Left lung (tissue), 10 donors: ENCODE results near the gene CPA3. TPM values are rescaled to one million over a fixed set of nuclear protein-coding genes. Genes with fewer than 3 reads are reported as not detected.

Source experiments
- ATAC-seq: fragments of 200-7000 bp; cut with Tn5 transposase; one replicate; pipeline ENCODE4 v1.9.1; 2020; ENCODE audit warnings: moderate library complexity
- DNase-seq, 4 donors: peaks; one replicate each; pipeline ENCODE4 v3.0.0-alpha.2; 2013 to 2020
- H3K27ac ChIP-seq, 2 donors: fragments of 200-600 bp; sonication (generic) in 1 of 2; one replicate each; pipeline versions ENCODE4 v1.5.0 to v1.8.0; 2020 to 2021
- H3K27me3 ChIP-seq, 2 donors: fragments of 200-600 bp; sonication (generic) in 1 of 2; one replicate each; pipeline versions ENCODE4 v1.5.0 to v1.8.0; 2020 to 2021
- H3K36me3 ChIP-seq, 2 donors: fragments of 200-600 bp; sonication (generic) in 1 of 2; one replicate each; pipeline versions ENCODE4 v1.5.0 to v1.8.0; 2020 to 2021
- H3K4me1 ChIP-seq, 2 donors: fragments of 200-600 bp; one replicate each; pipeline ENCODE4 v1.8.0; 2021
- H3K4me3 ChIP-seq, 2 donors: fragments of 200-600 bp; sonication (generic) in 1 of 2; one replicate each; pipeline versions ENCODE4 v1.5.0 to v1.8.0; 2020 to 2021; ENCODE audit warnings: mild to moderate bottlenecking in 1 of 2
- H3K9me3 ChIP-seq, 2 donors: fragments of 200-600 bp; sonication (generic) in 1 of 2; one replicate each; pipeline versions ENCODE4 v1.5.0 to v1.8.0; 2020 to 2021
- CTCF ChIP-seq, 2 donors: fragments of 200-600 bp; sonication (generic) in 1 of 2; IDR thresholded peaks; one replicate each; pipeline versions ENCODE4 v1.5.0 to v1.8.0; 2021; ENCODE audit warnings: antibody characterized with exemption in 2 of 2
- intact Hi-C, 2 donors: fragments of 100-400 bp; cut with DNase I; formaldehyde crosslinking; loops; one replicate each; pipeline versions ENCODE4 v1.11.2 to v1.14.2; 2022
- polyA plus RNA-seq, 6 donors: library from polyadenylated mRNA; unstranded; fragments of 120-200 nt; gene quantifications; one replicate each; pipeline ENCODE4 v1.2.1, GENCODE V29; 2013; ENCODE audit not compliant: insufficient read length in 6 of 6
- total RNA-seq, 2 donors: library from RNA; stranded (reverse); fragmentation: NEBNext Ultra II Directional; extraction: Animal tissue kit (Norgen Biotek cat#: 25700); gene quantifications; one replicate each; pipeline ENCODE4 v1.2.1, GENCODE V29; 2021
- donor health status: DM: no; HTN: yes; CAD: no.
- donor health status: DM: no; HTN: no; CAD: no.

Gene CPA3
- total and polyA plus RNA-seq, 8 donors: 0.24 to 15.2 (median 0.40) TPM

- no peak for ATAC-seq
- H3K27me3 ChIP-seq: no peaks in the 10 kb centered on the region
- H3K9me3 ChIP-seq: no peaks in the 10 kb centered on the region
- DNase-seq: no peak
- no peak overlapping the region for H3K4me3 ChIP-seq
- no peak overlapping the region for H3K27ac ChIP-seq
- intact Hi-C loops: no loop called here
- H3K4me1 ChIP-seq: no peaks in the 10 kb centered on the region
- no peak for TF ChIP-seq CTCF (IDR thresholded peaks at IDR 0.05)
- H3K36me3 ChIP-seq: no peaks in the 10 kb centered on the region
Observed at GRCh38 chr3:148906667-148907066, 41.6 kb downstream of the CPA3 start.

GRCh38 chr3:148911173-148911572 is 46.1 kb downstream of the CPA3 start:
- no peak for DNase-seq
- no peaks in the 10 kb centered on the region for H3K27me3 ChIP-seq
- TF ChIP-seq CTCF (IDR thresholded peaks at IDR 0.05): no peak

GRCh38 chr3:148911592-148911991 is 46.5 kb downstream of the CPA3 start:
- Histone ChIP-seq H3K4me1 (no peaks in the 10 kb centered on the region), H3K36me3 (no peaks in the 10 kb centered on the region), H3K9me3 (no peaks in the 10 kb centered on the region), H3K27me3 (no peaks in the 10 kb centered on the region), H3K4me3 (no peak overlapping the region), H3K27ac (no peak overlapping the region)
- no peak for TF ChIP-seq CTCF (IDR thresholded peaks at IDR 0.05)
- DNase-seq (no peak), ATAC-seq (no peak)
- intact Hi-C loops: no loop called here

More at GRCh38 chr3:148911173-148911572, 46.1 kb downstream of the CPA3 start:
- Histone ChIP-seq H3K36me3 (no peaks in the 10 kb centered on the region), H3K4me1 (no peaks in the 10 kb centered on the region), H3K4me3 (no peak overlapping the region), H3K27ac (no peak overlapping the region), H3K9me3 (no peaks in the 10 kb centered on the region)
- intact Hi-C loops: no loop called here
- no peak for ATAC-seq

- Histone ChIP-seq H3K27ac (no peak overlapping the region), H3K4me1 (no peaks in the 10 kb centered on the region), H3K9me3 (no peaks in the 10 kb centered on the region), H3K4me3 (no peak overlapping the region), H3K36me3 (no peaks in the 10 kb centered on the region), H3K27me3 (no peaks in the 10 kb centered on the region)
- DNase-seq: no peak
- no peak for TF ChIP-seq CTCF (IDR thresholded peaks at IDR 0.05)
- intact Hi-C loops: no loop called here
- ATAC-seq: no peak
Observed at GRCh38 chr3:148914936-148915690, 50.0 kb downstream of the CPA3 start.

- intact Hi-C loops: no loop called here
- Histone ChIP-seq H3K27me3 (no peaks in the 10 kb centered on the region), H3K4me1 (no peaks in the 10 kb centered on the region), H3K4me3 (no peak overlapping the region), H3K36me3 (no peaks in the 10 kb centered on the region), H3K9me3 (peaks cover 0 to 8% of the 10 kb centered on the region in 2 donors), H3K27ac (no peak overlapping the region)
- TF ChIP-seq CTCF (IDR thresholded peaks at IDR 0.05): no peak
- no peak for DNase-seq
- no peak for ATAC-seq
Observed at GRCh38 chr3:148916132-148916531, 51.0 kb downstream of the CPA3 start.
